ENCODE data around the gene PRSS33.

GRCh38 chr16:2762711-2763110, 24.6 kb downstream of the PRSS33 start:
- TF ChIP-seq, protein P1, sequence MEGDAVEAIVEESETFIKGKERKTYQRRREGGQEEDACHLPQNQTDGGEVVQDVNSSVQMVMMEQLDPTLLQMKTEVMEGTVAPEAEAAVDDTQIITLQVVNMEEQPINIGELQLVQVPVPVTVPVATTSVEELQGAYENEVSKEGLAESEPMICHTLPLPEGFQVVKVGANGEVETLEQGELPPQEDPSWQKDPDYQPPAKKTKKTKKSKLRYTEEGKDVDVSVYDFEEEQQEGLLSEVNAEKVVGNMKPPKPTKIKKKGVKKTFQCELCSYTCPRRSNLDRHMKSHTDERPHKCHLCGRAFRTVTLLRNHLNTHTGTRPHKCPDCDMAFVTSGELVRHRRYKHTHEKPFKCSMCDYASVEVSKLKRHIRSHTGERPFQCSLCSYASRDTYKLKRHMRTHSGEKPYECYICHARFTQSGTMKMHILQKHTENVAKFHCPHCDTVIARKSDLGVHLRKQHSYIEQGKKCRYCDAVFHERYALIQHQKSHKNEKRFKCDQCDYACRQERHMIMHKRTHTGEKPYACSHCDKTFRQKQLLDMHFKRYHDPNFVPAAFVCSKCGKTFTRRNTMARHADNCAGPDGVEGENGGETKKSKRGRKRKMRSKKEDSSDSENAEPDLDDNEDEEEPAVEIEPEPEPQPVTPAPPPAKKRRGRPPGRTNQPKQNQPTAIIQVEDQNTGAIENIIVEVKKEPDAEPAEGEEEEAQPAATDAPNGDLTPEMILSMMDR (IDR thresholded peaks at IDR 0.05) = no peak
- no peak for TF ChIP-seq POLR2A (IDR thresholded peaks at IDR 0.05)
